ENCODE results near the gene ATG13. TPM values are rescaled to one million over a fixed set of nuclear protein-coding genes. Genes with fewer than 3 reads are reported as not detected.
A peak's percentile ranks its signal among the peaks of the same experiment; 100 is the strongest.

ATG13 gene
- total RNA-seq, 1 donor from 2014 or later, result 39.4 TPM

GRCh38 chr11:46601129-46601528, 16.2 kb upstream of the ATG13 start:
- intact Hi-C loops (cut with DNase I), result no loop called here
- ATAC-seq (peak; percentile 28), DNase-seq (ENCODE audit: missing footprints) (no peak)

- ATAC-seq (no peak), DNase-seq (ENCODE audit: missing footprints) (no peak)
- intact Hi-C loops (cut with DNase I), result no loop called here
Observed at GRCh38 chr11:46603704-46604308, 13.5 kb upstream of the ATG13 start.

- intact Hi-C loops (cut with DNase I), result no loop called here
- ATAC-seq, result no peak
- no peak for DNase-seq (ENCODE audit: missing footprints)
Observed at GRCh38 chr11:46604796-46605195, 12.6 kb upstream of the ATG13 start.

- no peak for ATAC-seq
- no peak for DNase-seq (ENCODE audit: missing footprints)
- intact Hi-C loops (cut with DNase I), result no loop called here
Observed at GRCh38 chr11:46607516-46607915, 9.8 kb upstream of the ATG13 start.

- intact Hi-C loops (cut with DNase I), result no loop called here
- no peak for DNase-seq (ENCODE audit: missing footprints)
- no peak for ATAC-seq
Observed at GRCh38 chr11:46609386-46609785, 8.0 kb upstream of the ATG13 start.

- intact Hi-C loops (cut with DNase I), result loop anchor here (10.0 kb wide), 1 partner anchor 83 kb away; no protein-coding TSS in a partner anchor
- ATAC-seq (peak; percentile 9), DNase-seq (ENCODE audit: missing footprints) (no peak)
Observed at GRCh38 chr11:46611526-46612304, 5.6 kb upstream of the ATG13 start.

- ATAC-seq (no peak), DNase-seq (ENCODE audit: missing footprints) (no peak)
- intact Hi-C loops (cut with DNase I), result loop anchor here (10.0 kb wide), 1 partner anchor 82 kb away; no protein-coding TSS in a partner anchor
Observed at GRCh38 chr11:46612326-46612725, 5.0 kb upstream of the ATG13 start.

- intact Hi-C loops (cut with DNase I), result loop anchor here (5.0 to 10.0 kb wide), 2 partner anchors 79 to 97 kb away; no protein-coding TSS in a partner anchor
- DNase-seq (ENCODE audit: missing footprints) (no peak), ATAC-seq (no peak)
Observed at GRCh38 chr11:46615756-46616155, 1.6 kb upstream of the ATG13 start.

GRCh38 chr11:46616551-46617133, 711 bp upstream of the ATG13 start:
- ATAC-seq, result no peak
- DNase-seq (ENCODE audit: missing footprints), result no peak
- intact Hi-C loops (cut with DNase I), result loop anchor here (5.0 to 10.0 kb wide), 2 partner anchors 78 to 96 kb away; no protein-coding TSS in a partner anchor

GRCh38 chr11:46617972-46618314, 590 bp downstream of the ATG13 start:
- DNase-seq (ENCODE audit: missing footprints) (no peak), ATAC-seq (no peak)
- intact Hi-C loops (cut with DNase I), result loop anchor here (5.0 to 10.0 kb wide), 2 partner anchors 77 to 94 kb away; no protein-coding TSS in a partner anchor

GRCh38 chr11:46618837-46619236, 1.5 kb downstream of the ATG13 start:
- intact Hi-C loops (cut with DNase I), result loop anchor here (5.0 to 10.0 kb wide), 2 partner anchors 76 to 93 kb away; no protein-coding TSS in a partner anchor
- ATAC-seq (no peak), DNase-seq (ENCODE audit: missing footprints) (no peak)

GRCh38 chr11:46625406-46625805, 8.1 kb downstream of the ATG13 start:
- intact Hi-C loops (cut with DNase I), result no loop called here
- ATAC-seq (no peak), DNase-seq (ENCODE audit: missing footprints) (no peak)

- DNase-seq (ENCODE audit: missing footprints) (no peak), ATAC-seq (no peak)
- intact Hi-C loops (cut with DNase I), result no loop called here
Observed at GRCh38 chr11:46628961-46629360, 11.6 kb downstream of the ATG13 start.

GRCh38 chr11:46630237-46630636, 12.9 kb downstream of the ATG13 start:
- ATAC-seq, result no peak
- intact Hi-C loops (cut with DNase I), result no loop called here
- no peak for DNase-seq (ENCODE audit: missing footprints)

GRCh38 chr11:46631676-46632075, 14.3 kb downstream of the ATG13 start:
- no peak for ATAC-seq
- intact Hi-C loops (cut with DNase I), result no loop called here
- DNase-seq (ENCODE audit: missing footprints), result no peak

- DNase-seq (ENCODE audit: missing footprints), result no peak
- no peak for ATAC-seq
- intact Hi-C loops (cut with DNase I), result no loop called here
Observed at GRCh38 chr11:46632502-46632901, 15.1 kb downstream of the ATG13 start.

GRCh38 chr11:46633291-46634217, 16.2 kb downstream of the ATG13 start:
- ATAC-seq, result no peak
- no peak for DNase-seq (ENCODE audit: missing footprints)
- intact Hi-C loops (cut with DNase I), result no loop called here

- intact Hi-C loops (cut with DNase I), result no loop called here
- no peak for DNase-seq (ENCODE audit: missing footprints)
Observed at GRCh38 chr11:46635557-46636139, 18.3 kb downstream of the ATG13 start.

More at GRCh38 chr11:46635557-46636139, 18.3 kb downstream of the ATG13 start:
- no peak for ATAC-seq
